HEK293T (cell line): Measurements from ENCODE around the gene ADGRL3.
"Not testable (repeated sequence)": the region's sequence is repeated elsewhere in the genome, so short reads cannot be mapped to it uniquely, and the experiment has no call there.

ENCODE experiments used
- BHLHE40 ChIP-seq: fragments of 450-650 bp; IDR thresholded peaks from 2 replicates; pipeline ENCODE4 v1.6.1; 2016; ENCODE audit warnings: mild to moderate bottlenecking, moderate library complexity, borderline replicate concordance
- FOXA1 ChIP-seq: fragments of 450-650 bp; IDR thresholded peaks from 2 replicates; pipeline ENCODE4 v1.6.1; 2016; ENCODE audit warnings: mild to moderate bottlenecking
- FOXK2 ChIP-seq: fragments of 450-650 bp; IDR thresholded peaks from 2 replicates; pipeline ENCODE4 v1.6.1; 2016; ENCODE audit warnings: mild to moderate bottlenecking
- FOXM1 ChIP-seq: fragments of 450-650 bp; IDR thresholded peaks from 2 replicates; pipeline ENCODE4 v1.6.1; 2017; ENCODE audit warnings: mild to moderate bottlenecking, borderline replicate concordance
- L3MBTL2 ChIP-seq: fragments of 450-650 bp; conservative IDR thresholded peaks from 2 replicates; pipeline ENCODE4 v1.6.1; 2016; ENCODE audit warnings: mild to moderate bottlenecking
- NFRKB ChIP-seq: fragments of 450-650 bp; IDR thresholded peaks from 2 replicates; pipeline ENCODE4 v1.6.1; 2016; ENCODE audit warnings: mild to moderate bottlenecking, moderate library complexity
- PKNOX1 ChIP-seq: fragments of 450-650 bp; IDR thresholded peaks from 2 replicates; pipeline ENCODE4 v1.6.1; 2016
- SP1 ChIP-seq: fragments of 450-650 bp; IDR thresholded peaks from 2 replicates; pipeline ENCODE4 v1.6.1; 2017
- SUZ12 ChIP-seq: fragments of 450-650 bp; IDR thresholded peaks from 2 replicates; pipeline ENCODE4 v1.6.1; 2016; ENCODE audit warnings: mild to moderate bottlenecking
- TARDBP ChIP-seq: fragments of 450-650 bp; IDR thresholded peaks from 2 replicates; pipeline ENCODE4 v1.6.1; 2016

GRCh38 chr4:61764090-61764489, 564.0 kb downstream of the ADGRL3 start:
- TF ChIP-seq BHLHE40, FOXA1, SP1, TARDBP, NFRKB, SUZ12, PKNOX1, FOXK2, L3MBTL2, FOXM1: not testable (repeated sequence)
